Measurements from ENCODE around the gene TPST1. TPM values are rescaled to one million over a fixed set of nuclear protein-coding genes. Genes with fewer than 3 reads are reported as not detected.

The TPST1 gene
- total RNA-seq, 1 experiment from 2014 or later = 14.9 TPM

- Histone ChIP-seq H4K20me1 (ENCODE audit: insufficient read depth) (no peaks in the 10 kb centered on the region), H3K9me3 (ENCODE audit: insufficient read depth, low read depth) (no peaks in the 10 kb centered on the region), H3F3A (ENCODE audit: insufficient read depth, low read depth) (peaks cover 13% of the 10 kb centered on the region; the same call in 1 of the 2 replicates), H3K9me2 (ENCODE audit: insufficient read depth) (no peaks in the 10 kb centered on the region), H2AFZ (no peak overlapping the region), H3K4me1 (replicated peaks; ENCODE audit: insufficient read depth) (peaks cover 18% of the 10 kb centered on the region), H3K4me3 (no peak overlapping the region), H3K27ac (no peak overlapping the region), H3K79me2 (ENCODE audit: low read depth) (no peaks in the 10 kb centered on the region), H3K36me3 (ENCODE audit: low read depth) (no peaks in the 10 kb centered on the region), H3K4me2 (no peak overlapping the region), H3K27me3 (ENCODE audit: insufficient read depth, low read depth) (no peaks in the 10 kb centered on the region)
- DNase-seq = no peak
- TF ChIP-seq, protein P1, sequence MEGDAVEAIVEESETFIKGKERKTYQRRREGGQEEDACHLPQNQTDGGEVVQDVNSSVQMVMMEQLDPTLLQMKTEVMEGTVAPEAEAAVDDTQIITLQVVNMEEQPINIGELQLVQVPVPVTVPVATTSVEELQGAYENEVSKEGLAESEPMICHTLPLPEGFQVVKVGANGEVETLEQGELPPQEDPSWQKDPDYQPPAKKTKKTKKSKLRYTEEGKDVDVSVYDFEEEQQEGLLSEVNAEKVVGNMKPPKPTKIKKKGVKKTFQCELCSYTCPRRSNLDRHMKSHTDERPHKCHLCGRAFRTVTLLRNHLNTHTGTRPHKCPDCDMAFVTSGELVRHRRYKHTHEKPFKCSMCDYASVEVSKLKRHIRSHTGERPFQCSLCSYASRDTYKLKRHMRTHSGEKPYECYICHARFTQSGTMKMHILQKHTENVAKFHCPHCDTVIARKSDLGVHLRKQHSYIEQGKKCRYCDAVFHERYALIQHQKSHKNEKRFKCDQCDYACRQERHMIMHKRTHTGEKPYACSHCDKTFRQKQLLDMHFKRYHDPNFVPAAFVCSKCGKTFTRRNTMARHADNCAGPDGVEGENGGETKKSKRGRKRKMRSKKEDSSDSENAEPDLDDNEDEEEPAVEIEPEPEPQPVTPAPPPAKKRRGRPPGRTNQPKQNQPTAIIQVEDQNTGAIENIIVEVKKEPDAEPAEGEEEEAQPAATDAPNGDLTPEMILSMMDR (conservative IDR thresholded peaks at IDR 0.05) = no peak
- no peak for TF ChIP-seq EZH2 (IDR thresholded peaks at IDR 0.05; ENCODE audit: low read depth)
- POLR2A ChIA-PET (ENCODE audit: unreplicated experiment) = no interaction called here
- intact Hi-C loops (cut with micrococcal nuclease; ENCODE audit: unreplicated experiment) = no loop called here
- BruUV-seq (replicated peaks) = no TSS peak
- CTCF ChIA-PET = interaction anchor here (0.6 kb wide), 1 partner anchor 729 kb away, joined by 4 read pairs; no protein-coding TSS in a partner anchor
Measured at GRCh38 chr7:66310620-66311019, 105.5 kb downstream of the TPST1 start.

DNA sequence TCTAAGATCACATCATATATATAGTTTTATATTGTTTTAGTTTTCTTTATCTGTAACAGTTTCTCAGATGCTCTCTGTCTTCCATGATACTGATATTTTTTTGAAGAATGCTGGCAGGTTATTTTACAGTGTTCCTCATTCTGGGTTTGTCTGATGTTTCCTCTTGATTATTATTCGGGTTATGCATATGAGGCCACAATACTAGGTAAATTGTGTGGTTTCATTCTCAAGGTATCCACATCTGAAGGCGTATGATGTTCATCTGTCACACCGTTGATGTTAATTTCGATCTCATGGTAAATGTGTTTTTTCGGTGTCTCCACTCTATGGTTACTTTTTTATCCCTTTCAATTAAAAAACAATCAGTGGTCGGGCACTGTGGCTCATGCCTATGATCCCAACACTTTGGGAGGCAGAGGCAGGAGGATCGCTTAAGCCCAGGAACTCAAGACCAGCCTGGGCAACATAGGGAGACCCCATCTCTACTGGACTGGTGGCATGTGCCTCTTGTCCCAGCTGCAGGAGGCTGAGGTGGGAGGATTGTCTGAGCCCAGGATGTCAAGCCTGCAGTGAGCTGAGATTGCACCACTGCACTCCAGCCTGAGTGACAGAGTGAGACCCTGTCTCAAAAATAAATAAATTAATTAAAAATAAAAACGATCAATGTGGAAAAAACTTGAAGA lies 108.9 kb downstream of the TPST1 start:
- no peak for DNase-seq
- no peaks in the 10 kb centered on the region for H3K27me3 ChIP-seq (ENCODE audit: insufficient read depth, low read depth)
- H3K4me2 ChIP-seq = no peak overlapping the region
- H3K9me3 ChIP-seq (ENCODE audit: insufficient read depth, low read depth) = no peaks in the 10 kb centered on the region
- no TSS peak for BruUV-seq (replicated peaks)
- no peak overlapping the region for H3K4me3 ChIP-seq
- intact Hi-C loops (cut with micrococcal nuclease; ENCODE audit: unreplicated experiment) = no loop called here
- H3K79me2 ChIP-seq (ENCODE audit: low read depth) = no peaks in the 10 kb centered on the region
- ChIA-PET CTCF (no interaction called here), POLR2A (ENCODE audit: unreplicated experiment) (no interaction called here)
- H3K9me2 ChIP-seq (ENCODE audit: insufficient read depth) = no peaks in the 10 kb centered on the region
- no peaks in the 10 kb centered on the region for H3K4me1 ChIP-seq (replicated peaks; ENCODE audit: insufficient read depth)
- no peak overlapping the region for H3K27ac ChIP-seq
- H2AFZ ChIP-seq = no peak overlapping the region
- TF ChIP-seq, protein P1 (conservative IDR thresholded peaks at IDR 0.05) = no peak
- TF ChIP-seq EZH2 (IDR thresholded peaks at IDR 0.05; ENCODE audit: low read depth) = no peak
- H3K36me3 ChIP-seq (ENCODE audit: low read depth) = no peaks in the 10 kb centered on the region
- H4K20me1 ChIP-seq (ENCODE audit: insufficient read depth) = no peaks in the 10 kb centered on the region
- H3F3A ChIP-seq (ENCODE audit: insufficient read depth, low read depth) = no peaks in the 10 kb centered on the region

DNA sequence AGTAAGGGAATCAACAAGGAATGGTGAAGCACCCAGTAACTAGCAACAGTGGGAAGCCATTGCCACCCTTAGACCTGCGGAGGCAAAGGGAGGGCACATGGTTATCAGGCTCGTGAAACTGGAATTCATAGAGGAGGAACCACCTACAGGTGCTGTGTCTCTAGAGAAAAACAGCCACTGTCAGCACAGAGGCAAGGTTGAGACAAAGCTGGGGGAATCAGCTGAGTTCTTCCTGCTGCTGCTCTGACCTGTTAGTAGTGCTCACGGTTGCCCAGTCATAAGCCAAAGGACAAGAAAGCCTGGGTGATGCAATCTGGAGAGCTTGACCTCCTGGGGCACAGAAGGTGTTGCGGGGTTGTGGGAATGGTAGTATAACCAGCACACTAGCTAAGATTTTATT lies 110.1 kb downstream of the TPST1 start:
- H3K9me2 ChIP-seq (ENCODE audit: insufficient read depth) = no peaks in the 10 kb centered on the region
- H2AFZ ChIP-seq = no peak overlapping the region
- no peaks in the 10 kb centered on the region for H3F3A ChIP-seq (ENCODE audit: insufficient read depth, low read depth)
- H4K20me1 ChIP-seq (ENCODE audit: insufficient read depth) = no peaks in the 10 kb centered on the region
- H3K27me3 ChIP-seq (ENCODE audit: insufficient read depth, low read depth) = no peaks in the 10 kb centered on the region
- CTCF ChIA-PET = no interaction called here
- intact Hi-C loops (cut with micrococcal nuclease; ENCODE audit: unreplicated experiment) = no loop called here
- no peak overlapping the region for H3K27ac ChIP-seq
- TF ChIP-seq, protein P1 (conservative IDR thresholded peaks at IDR 0.05) = no peak
- no peak for TF ChIP-seq EZH2 (IDR thresholded peaks at IDR 0.05; ENCODE audit: low read depth)
- no peaks in the 10 kb centered on the region for H3K79me2 ChIP-seq (ENCODE audit: low read depth)
- H3K36me3 ChIP-seq (ENCODE audit: low read depth) = no peaks in the 10 kb centered on the region
- no peak overlapping the region for H3K4me2 ChIP-seq
- POLR2A ChIA-PET (ENCODE audit: unreplicated experiment) = no interaction called here
- peaks cover 3% of the 10 kb centered on the region; the same call in 1 of the 2 replicates for H3K9me3 ChIP-seq (ENCODE audit: insufficient read depth, low read depth)
- H3K4me3 ChIP-seq = no peak overlapping the region
- BruUV-seq (replicated peaks) = no TSS peak
- no peak for DNase-seq
- H3K4me1 ChIP-seq (replicated peaks; ENCODE audit: insufficient read depth) = no peaks in the 10 kb centered on the region

Measured in PC-9 (cell line).